Epithelial cell of esophagus (primary cell): ENCODE results near the gene PDE2A.

ENCODE experiments used
- DNase-seq: peaks from one replicate; pipeline ENCODE4 v3.0.0; 2010; ENCODE audit warnings: low read depth
- H3K4me3 ChIP-seq: 2 replicates; pipeline ENCODE4 v1.5.1; 2011; ENCODE audit warnings: mild to moderate bottlenecking, low read length, control low read depth
- CTCF ChIP-seq: IDR thresholded peaks from 2 replicates; pipeline ENCODE4 v1.5.1; 2011; ENCODE audit warnings: low read depth, mild to moderate bottlenecking, low read length, control low read depth, inconsistent platforms; ENCODE audit not compliant: insufficient read depth; ENCODE audit errors: missing control alignments

PDE2A gene

DNA sequence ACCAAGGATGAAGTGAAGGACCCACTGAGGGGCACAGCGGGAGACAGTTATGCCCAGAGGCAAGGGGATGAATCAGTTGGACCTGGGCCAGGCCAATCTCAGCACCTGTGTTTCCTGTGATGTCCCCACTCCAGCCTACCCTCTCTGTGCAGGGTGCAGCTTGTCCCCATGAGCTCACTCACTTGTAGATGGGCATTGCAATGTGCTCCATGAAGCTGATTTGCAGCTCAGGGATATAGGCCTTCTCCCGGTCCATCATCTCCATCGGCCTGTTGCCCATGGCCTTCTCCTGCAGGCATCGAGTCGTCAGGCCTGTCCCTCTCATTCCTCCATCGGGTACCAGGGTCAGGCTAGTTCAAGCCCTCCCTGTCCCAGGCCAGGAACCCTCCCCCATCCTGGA, 96.2 kb downstream of the PDE2A start:
- TF ChIP-seq CTCF, result no peak
- H3K4me3 ChIP-seq, result no peak overlapping the region
- DNase-seq, result no peak

DNA sequence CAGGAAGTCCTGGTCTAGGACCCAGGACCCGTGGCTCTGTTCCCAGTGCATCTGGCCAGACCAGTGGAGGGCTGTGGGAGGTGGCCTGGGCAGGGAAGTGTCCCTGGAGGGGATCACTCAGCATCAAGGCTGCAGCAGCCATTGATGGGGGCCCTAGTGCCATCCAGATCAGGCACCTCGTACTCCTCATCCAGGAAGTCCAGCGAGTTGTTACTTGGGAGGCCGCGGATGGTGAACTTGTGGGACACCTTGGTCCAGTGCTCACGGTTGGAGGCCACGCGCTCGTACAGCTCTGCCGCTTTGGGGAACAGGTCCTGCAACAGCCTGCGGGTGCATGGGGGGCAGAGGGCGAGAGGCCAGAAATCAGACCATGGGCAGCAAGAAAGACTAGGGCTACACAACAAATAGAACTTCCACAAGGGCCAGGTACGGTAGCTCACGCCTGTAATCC, 96.9 kb downstream of the PDE2A start:
- no peak overlapping the region for H3K4me3 ChIP-seq
- TF ChIP-seq CTCF, result no peak
- DNase-seq, result no peak

- DNase-seq, result no peak
- no peak for TF ChIP-seq CTCF
- no peak overlapping the region for H3K4me3 ChIP-seq
Measured at GRCh38 chr11:72576661-72577060, 97.6 kb downstream of the PDE2A start.

GRCh38 chr11:72576243-72576595, 98.0 kb downstream of the PDE2A start:
- DNase-seq, result no peak
- H3K4me3 ChIP-seq, result no peak overlapping the region
- TF ChIP-seq CTCF, result no peak

DNA sequence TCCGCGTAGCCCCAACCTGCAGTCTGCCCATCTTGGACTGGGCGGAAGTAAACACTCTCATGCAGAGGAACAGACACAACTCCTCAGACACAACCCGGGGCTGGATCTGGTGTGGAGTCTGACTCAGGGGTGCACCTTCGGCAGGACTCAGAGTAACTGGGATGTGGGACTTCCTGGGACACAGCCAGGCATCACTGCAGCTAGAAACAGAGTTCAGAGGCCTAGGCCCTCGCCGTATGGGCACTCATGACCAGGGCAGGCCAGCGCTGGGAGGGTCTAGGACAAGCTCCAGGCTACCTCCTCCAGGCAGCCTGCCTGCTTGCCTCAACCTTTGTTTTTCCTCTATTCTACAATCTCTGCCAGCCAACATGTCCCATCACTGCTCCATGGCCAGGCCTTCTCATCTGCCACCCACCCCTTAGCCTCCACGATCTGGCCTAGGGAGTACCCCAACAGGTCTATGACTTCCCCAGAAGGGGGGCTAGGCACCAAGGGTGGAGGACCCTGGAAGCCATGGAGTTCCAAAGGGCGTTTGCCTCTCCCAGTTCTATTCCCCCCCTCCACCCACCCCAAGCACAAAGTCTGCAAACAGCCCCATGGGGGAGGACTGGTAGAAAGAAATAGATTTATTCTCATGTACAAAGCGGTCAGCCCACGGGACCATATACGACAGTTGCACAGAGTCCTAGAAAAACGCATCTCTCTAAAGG, 98.5 kb downstream of the PDE2A start:
- no peak for DNase-seq
- no peak overlapping the region for H3K4me3 ChIP-seq
- no peak for TF ChIP-seq CTCF

- TF ChIP-seq CTCF, result no peak
- DNase-seq, result no peak
- H3K4me3 ChIP-seq, result no peak overlapping the region
Measured at GRCh38 chr11:72574548-72575460, 99.4 kb downstream of the PDE2A start.
